DOHH2 (cell line): Measurements from ENCODE around the gene CYP11A1.

ENCODE experiments used
- H3F3A ChIP-seq: fragments of 200-600 bp; sonication (generic), shearing (Covaris generic); 2 replicates; pipeline ENCODE4 v1.6.0; 2016; ENCODE audit warnings: antibody characterized with exemption, mild to moderate bottlenecking; ENCODE audit not compliant: control insufficient read depth, insufficient read depth
- H3K27ac ChIP-seq: fragments of 200-600 bp; sonication (generic); 2 replicates; pipeline ENCODE4 v1.5.1; 2014; ENCODE audit warnings: low read depth, mild to moderate bottlenecking, low read length, moderate library complexity
- H3K27me3 ChIP-seq: fragments of 200-600 bp; sonication (generic); 2 replicates; pipeline ENCODE4 v1.6.1; 2014; ENCODE audit warnings: mild to moderate bottlenecking, low read length, mixed read lengths; ENCODE audit not compliant: control insufficient read depth
- H3K36me3 ChIP-seq: fragments of 200-600 bp; sonication (generic); 2 replicates; pipeline ENCODE4 v1.6.1; 2014; ENCODE audit warnings: mild to moderate bottlenecking, low read length, moderate library complexity, mixed read lengths; ENCODE audit not compliant: control insufficient read depth
- H3K4me1 ChIP-seq: fragments of 200-600 bp; sonication (generic); 2 replicates; pipeline ENCODE4 v1.6.1; 2014; ENCODE audit warnings: mild to moderate bottlenecking, low read length, mixed read lengths; ENCODE audit not compliant: control insufficient read depth
- H3K4me2 ChIP-seq: fragments of 200-600 bp; sonication (generic); 2 replicates; pipeline ENCODE4 v1.6.0; 2014; ENCODE audit warnings: mild to moderate bottlenecking, low read length, moderate library complexity
- H3K4me3 ChIP-seq: fragments of 200-600 bp; sonication (generic); 2 replicates; pipeline ENCODE4 v1.5.1; 2014; ENCODE audit warnings: mild to moderate bottlenecking, low read length, mixed read lengths
- H3K79me2 ChIP-seq: fragments of 200-600 bp; sonication (generic); 2 replicates; pipeline ENCODE4 v1.6.1; 2014; ENCODE audit warnings: mild to moderate bottlenecking, low read length, mixed read lengths; ENCODE audit not compliant: control insufficient read depth
- H3K9me2 ChIP-seq: fragments of 200-600 bp; sonication (generic); replicated peaks from 2 replicates; pipeline ENCODE4 v1.6.1; 2014; ENCODE audit warnings: mild to moderate bottlenecking, low read length, mixed read lengths; ENCODE audit not compliant: control insufficient read depth
- H3K9me3 ChIP-seq: fragments of 200-600 bp; sonication (generic); 2 replicates; pipeline ENCODE4 v1.6.1; 2014; ENCODE audit warnings: antibody characterized with exemption, low read length, mixed read lengths; ENCODE audit not compliant: control insufficient read depth, insufficient read depth
- H4K20me1 ChIP-seq: fragments of 200-600 bp; sonication (generic); 2 replicates; pipeline ENCODE4 v1.6.0; 2014; ENCODE audit warnings: low read depth, mild to moderate bottlenecking, antibody characterized with exemption, low read length, moderate library complexity; ENCODE audit not compliant: control insufficient read depth, insufficient read depth
- EZH2phosphoT487 ChIP-seq: fragments of 200-600 bp; sonication (generic); IDR thresholded peaks from 2 replicates; pipeline ENCODE4 v1.6.1; 2017; ENCODE audit warnings: borderline replicate concordance, mild to moderate bottlenecking, antibody characterized with exemption, low read length, moderate library complexity, mixed read lengths
- TF ChIP-seq, protein P1 (sequence below): fragments of 200-600 bp; sonication (generic); IDR thresholded peaks from one replicate; pipeline ENCODE4 v1.5.1; 2014; ENCODE audit warnings: antibody characterized with exemption, mild to moderate bottlenecking, low read depth, low read length; ENCODE audit not compliant: poor library complexity, severe bottlenecking

CYP11A1 gene

DNA sequence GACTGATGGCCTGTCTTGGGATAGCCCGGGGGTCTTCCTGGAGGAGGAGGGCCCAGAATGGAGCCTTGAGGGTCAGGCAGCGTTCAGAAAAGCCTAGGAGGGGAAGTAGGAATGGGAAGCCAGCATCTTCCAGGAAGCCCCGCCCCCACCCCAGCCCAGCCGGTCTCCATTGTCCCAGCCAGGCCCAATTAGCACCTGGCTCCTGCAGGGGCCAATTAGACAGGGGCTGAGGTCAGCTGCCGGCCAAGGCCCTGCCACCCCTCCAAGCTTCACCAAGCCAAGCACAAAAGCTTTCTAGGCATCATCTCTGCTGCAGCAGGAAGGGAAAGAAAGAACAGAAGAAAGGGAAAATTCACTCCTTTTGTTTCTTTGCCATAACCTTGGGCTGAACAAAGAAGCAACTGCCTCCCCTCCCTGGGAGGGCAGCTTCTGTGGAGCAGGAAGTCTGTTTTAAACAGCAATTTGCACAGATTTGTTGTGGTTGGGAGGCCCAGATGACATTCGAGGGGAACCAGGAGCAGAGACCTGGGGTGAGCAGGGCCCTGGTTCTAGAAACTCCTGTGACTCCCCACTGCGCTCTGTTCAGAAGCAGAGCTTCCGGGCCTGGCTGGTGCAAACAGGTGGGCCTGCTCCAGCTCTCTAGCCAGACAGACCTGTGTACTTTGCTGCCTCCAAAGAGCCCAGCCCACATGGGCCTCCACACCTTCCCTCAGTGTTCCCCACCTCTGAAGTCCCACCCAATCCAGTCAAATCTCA is 47.7 kb downstream of the CYP11A1 start:
- H3K79me2 ChIP-seq, result no peaks in the 10 kb centered on the region
- H3K27ac ChIP-seq, result no peak overlapping the region
- H3K27me3 ChIP-seq, result peaks cover 4% of the 10 kb centered on the region
- H3K4me3 ChIP-seq, result no peak overlapping the region
- no peaks in the 10 kb centered on the region for H3F3A ChIP-seq
- H3K36me3 ChIP-seq, result no peaks in the 10 kb centered on the region
- no peaks in the 10 kb centered on the region for H4K20me1 ChIP-seq
- TF ChIP-seq EZH2phosphoT487, result no peak
- TF ChIP-seq, protein P1, sequence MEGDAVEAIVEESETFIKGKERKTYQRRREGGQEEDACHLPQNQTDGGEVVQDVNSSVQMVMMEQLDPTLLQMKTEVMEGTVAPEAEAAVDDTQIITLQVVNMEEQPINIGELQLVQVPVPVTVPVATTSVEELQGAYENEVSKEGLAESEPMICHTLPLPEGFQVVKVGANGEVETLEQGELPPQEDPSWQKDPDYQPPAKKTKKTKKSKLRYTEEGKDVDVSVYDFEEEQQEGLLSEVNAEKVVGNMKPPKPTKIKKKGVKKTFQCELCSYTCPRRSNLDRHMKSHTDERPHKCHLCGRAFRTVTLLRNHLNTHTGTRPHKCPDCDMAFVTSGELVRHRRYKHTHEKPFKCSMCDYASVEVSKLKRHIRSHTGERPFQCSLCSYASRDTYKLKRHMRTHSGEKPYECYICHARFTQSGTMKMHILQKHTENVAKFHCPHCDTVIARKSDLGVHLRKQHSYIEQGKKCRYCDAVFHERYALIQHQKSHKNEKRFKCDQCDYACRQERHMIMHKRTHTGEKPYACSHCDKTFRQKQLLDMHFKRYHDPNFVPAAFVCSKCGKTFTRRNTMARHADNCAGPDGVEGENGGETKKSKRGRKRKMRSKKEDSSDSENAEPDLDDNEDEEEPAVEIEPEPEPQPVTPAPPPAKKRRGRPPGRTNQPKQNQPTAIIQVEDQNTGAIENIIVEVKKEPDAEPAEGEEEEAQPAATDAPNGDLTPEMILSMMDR, result no peak
- H3K4me2 ChIP-seq, result no peak overlapping the region
- no peaks in the 10 kb centered on the region for H3K9me2 ChIP-seq
- peaks cover 10% of the 10 kb centered on the region for H3K4me1 ChIP-seq
- no peaks in the 10 kb centered on the region for H3K9me3 ChIP-seq

DNA sequence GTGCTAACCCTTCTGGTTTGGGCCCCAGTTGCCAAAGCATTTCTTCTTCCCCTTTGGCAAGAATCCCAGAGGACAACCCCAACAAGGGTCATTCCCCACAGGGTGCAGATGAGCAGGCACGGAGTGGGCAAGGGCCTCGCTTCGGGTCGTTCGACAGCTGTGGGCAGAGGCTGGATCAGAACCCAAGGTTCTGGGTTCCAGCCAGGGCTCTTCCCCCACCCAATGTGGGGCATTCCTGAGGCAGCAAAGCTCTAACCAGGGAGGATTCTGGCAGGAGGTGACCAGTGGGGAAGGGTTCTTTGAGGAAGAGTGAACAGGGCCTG is 48.3 kb downstream of the CYP11A1 start:
- H3K9me2 ChIP-seq, result no peaks in the 10 kb centered on the region
- no peak for TF ChIP-seq EZH2phosphoT487
- TF ChIP-seq, protein P1, result no peak
- H3K4me2 ChIP-seq, result no peak overlapping the region
- H3K27me3 ChIP-seq, result peaks cover 4% of the 10 kb centered on the region
- no peaks in the 10 kb centered on the region for H3F3A ChIP-seq
- H4K20me1 ChIP-seq, result no peaks in the 10 kb centered on the region
- H3K27ac ChIP-seq, result no peak overlapping the region
- H3K36me3 ChIP-seq, result no peaks in the 10 kb centered on the region
- H3K4me1 ChIP-seq, result peaks cover 10% of the 10 kb centered on the region
- H3K4me3 ChIP-seq, result no peak overlapping the region
- no peaks in the 10 kb centered on the region for H3K79me2 ChIP-seq
- H3K9me3 ChIP-seq, result no peaks in the 10 kb centered on the region

DNA sequence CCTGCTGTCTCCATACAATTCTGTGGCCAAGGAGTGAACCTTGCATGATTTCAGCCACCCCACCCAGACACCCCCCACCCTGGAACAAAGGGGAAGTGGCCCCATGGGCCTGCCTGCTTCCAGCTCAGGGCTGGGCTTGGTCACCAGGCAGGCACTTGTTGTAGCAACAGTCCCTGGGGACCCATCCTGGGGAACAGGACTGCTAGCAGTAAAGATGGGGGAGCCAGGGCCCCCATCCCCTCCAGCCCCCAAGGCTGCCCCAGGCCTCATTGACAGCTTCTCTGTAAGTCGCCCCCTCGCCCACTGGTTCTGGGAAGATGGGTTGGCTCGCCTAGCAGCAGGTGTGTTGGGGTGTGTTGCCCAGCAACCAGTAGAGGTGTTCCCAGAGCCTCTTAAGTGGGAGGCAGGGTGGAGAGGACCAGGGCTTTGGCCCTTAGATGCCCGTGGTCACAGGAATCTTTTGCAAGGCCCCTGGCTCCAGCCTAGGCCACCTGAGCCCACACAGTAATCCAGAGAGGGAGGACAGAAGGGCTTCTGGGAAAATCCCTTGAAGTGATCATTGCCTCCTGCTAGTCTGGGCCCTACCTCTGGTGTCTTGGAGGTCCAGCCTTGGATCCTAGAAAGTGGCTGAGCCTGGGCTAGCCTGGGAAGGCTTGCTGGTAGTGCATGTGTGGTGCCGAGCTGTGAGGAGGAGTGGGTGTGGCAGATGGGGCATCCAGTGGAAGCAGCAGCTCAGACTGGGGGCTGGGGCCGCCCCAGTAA is 48.9 kb downstream of the CYP11A1 start:
- no peak overlapping the region for H3K4me2 ChIP-seq
- no peaks in the 10 kb centered on the region for H3K36me3 ChIP-seq
- peaks cover 10% of the 10 kb centered on the region for H3K4me1 ChIP-seq
- H3K27ac ChIP-seq, result no peak overlapping the region
- no peaks in the 10 kb centered on the region for H4K20me1 ChIP-seq
- H3K4me3 ChIP-seq, result no peak overlapping the region
- no peaks in the 10 kb centered on the region for H3F3A ChIP-seq
- H3K9me3 ChIP-seq, result no peaks in the 10 kb centered on the region
- H3K9me2 ChIP-seq, result no peaks in the 10 kb centered on the region
- H3K79me2 ChIP-seq, result no peaks in the 10 kb centered on the region
- TF ChIP-seq, protein P1, result no peak
- no peak for TF ChIP-seq EZH2phosphoT487
- H3K27me3 ChIP-seq, result peaks cover 4% of the 10 kb centered on the region
